ENCODE data around the gene PLA2G2C. TPM values are rescaled to one million over a fixed set of nuclear protein-coding genes. Genes with fewer than 3 reads are reported as not detected.

The PLA2G2C gene
- total RNA-seq, 4 donors from 2014 or later, result not detected

DNA sequence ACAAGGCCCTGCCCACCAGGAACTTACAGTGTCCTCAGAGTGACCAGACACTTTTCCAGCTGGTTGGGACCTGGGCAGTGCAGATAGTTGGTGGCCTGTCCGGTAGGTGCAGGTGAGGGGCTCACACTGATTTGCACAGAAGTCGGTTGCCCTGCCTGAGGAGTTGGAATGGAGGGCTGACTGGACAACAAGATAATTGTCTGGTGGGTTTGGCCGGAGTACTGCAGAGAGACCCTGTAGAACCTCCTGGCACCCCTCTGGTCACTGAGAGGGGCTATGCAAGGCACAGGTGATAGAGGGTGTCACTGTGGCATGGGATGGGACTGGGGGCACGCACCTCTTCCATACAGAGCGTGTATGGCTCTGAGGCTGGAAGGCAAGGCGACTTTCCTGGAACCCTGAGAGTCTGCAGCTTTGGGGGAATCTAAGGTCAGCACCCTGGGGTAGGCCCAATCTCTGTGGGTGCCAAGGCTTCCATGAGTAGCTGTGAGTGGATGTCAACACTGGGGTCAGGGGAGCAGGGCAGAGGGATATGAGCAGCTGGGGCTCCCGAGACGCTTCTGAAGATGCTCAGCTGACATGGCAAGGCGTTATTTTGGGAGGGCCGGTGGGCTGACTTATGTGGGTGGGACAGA is 59.4 kb downstream of the PLA2G2C start:
- ATAC-seq, result no peak
- Histone ChIP-seq H3K36me3 (no peaks in the 10 kb centered on the region), H3K27me3 (peaks cover 0 to 3% (median 0%) of the 10 kb centered on the region in 3 donors), H3K4me3 (no peak overlapping the region), H3K9me3 (no peaks in the 10 kb centered on the region), H3K27ac (no peak overlapping the region), H3K4me1 (no peaks in the 10 kb centered on the region)
- DNase-seq, result no peak
- TF ChIP-seq POLR2A (IDR thresholded peaks at IDR 0.05) (no peak), CTCF (IDR thresholded peaks at IDR 0.05 in 4 of 5, conservative IDR thresholded peaks at IDR 0.05 in 1 of 5) (no peak)
- intact Hi-C loops (cut with DNase I; ENCODE audit: low total_unique reads), result no loop called here
- in situ Hi-C loops (cut with MboI; ENCODE audit: low sequenced_read_pairs in 4 of 4), result no loop called here

DNA sequence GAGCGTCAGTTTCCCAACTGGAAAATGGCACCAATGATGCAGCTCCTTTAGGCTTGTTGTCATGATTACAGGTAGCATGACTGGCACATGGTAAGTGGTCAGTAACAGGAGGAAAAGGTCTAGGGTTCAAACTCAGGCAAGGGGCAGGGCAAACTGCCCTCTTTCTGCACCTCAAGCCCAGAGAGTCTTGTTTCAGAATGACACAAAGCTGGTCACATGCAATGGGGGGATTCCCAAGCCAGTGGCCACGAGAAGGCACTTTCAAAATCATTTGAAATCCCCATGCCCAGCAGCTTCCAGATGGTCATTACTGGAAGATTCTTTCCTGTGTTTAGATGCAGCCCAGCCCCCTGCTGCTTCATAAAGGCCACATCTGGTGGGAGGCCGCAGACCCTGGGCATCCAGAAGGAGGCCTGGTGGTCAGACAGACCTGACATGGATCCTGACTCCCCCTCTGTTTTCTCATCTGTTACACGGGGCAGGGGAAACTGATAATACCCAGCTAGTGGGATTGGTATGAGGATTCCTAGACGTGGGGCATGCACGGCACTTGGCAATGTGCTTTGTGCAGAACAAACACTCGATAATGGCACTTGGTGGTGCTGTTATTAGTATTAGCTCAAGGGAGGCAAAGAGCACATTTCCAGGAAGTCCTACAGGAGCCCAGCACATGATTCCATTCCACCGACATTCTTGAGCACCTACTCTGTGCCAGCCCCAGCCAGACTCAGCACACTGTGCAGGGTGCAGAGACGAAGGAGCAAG is 60.1 kb downstream of the PLA2G2C start:
- Histone ChIP-seq H3K4me3 (no peak overlapping the region), H3K27ac (no peak overlapping the region), H3K4me1 (no peaks in the 10 kb centered on the region), H3K27me3 (peaks cover 0 to 3% (median 0%) of the 10 kb centered on the region in 3 donors), H3K9me3 (no peaks in the 10 kb centered on the region), H3K36me3 (no peaks in the 10 kb centered on the region)
- in situ Hi-C loops (cut with MboI; ENCODE audit: low sequenced_read_pairs in 4 of 4), result no loop called here
- no peak for DNase-seq
- no peak for ATAC-seq
- intact Hi-C loops (cut with DNase I; ENCODE audit: low total_unique reads), result no loop called here
- TF ChIP-seq POLR2A (IDR thresholded peaks at IDR 0.05), result no peak
- no peak for TF ChIP-seq CTCF (IDR thresholded peaks at IDR 0.05 in 4 of 5, conservative IDR thresholded peaks at IDR 0.05 in 1 of 5)

DNA sequence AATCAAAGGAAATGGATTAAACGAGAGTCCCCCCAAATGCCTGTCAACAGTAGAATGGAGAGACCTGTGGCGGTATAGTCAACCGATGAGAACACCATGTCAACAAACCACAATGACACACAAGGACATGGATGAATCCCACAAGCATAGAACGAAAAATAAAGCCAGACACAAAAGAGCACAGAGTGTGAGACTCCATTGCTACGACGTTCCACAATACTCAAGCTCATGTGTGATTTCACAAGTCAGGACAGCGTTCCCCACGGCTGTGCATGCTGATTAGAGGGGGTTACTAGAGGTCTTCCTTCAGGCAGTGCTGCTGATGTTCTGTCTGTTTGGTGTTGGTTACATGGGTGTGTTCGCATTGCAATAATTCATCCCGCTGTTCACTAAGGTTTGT is 61.2 kb downstream of the PLA2G2C start:
- in situ Hi-C loops (cut with MboI; ENCODE audit: low sequenced_read_pairs in 4 of 4), result no loop called here
- H3K27ac ChIP-seq, result no peak overlapping the region
- TF ChIP-seq CTCF (IDR thresholded peaks at IDR 0.05 in 4 of 5, conservative IDR thresholded peaks at IDR 0.05 in 1 of 5) (no peak), POLR2A (IDR thresholded peaks at IDR 0.05) (no peak)
- DNase-seq (no peak), ATAC-seq (peak in 1 of 2 donors; percentile 55)
- H3K9me3 ChIP-seq, result no peaks in the 10 kb centered on the region
- intact Hi-C loops (cut with DNase I; ENCODE audit: low total_unique reads), result loop anchor here (2.0 kb wide), 1 partner anchor 28 kb away; no protein-coding TSS in a partner anchor
- H3K4me3 ChIP-seq, result no peak overlapping the region
- no peaks in the 10 kb centered on the region for H3K36me3 ChIP-seq
- no peaks in the 10 kb centered on the region for H3K4me1 ChIP-seq
- H3K27me3 ChIP-seq, result peaks cover 0 to 3% (median 0%) of the 10 kb centered on the region in 3 donors

- no peak overlapping the region for H3K4me3 ChIP-seq
- DNase-seq (no peak), ATAC-seq (peak; percentile 74 to 80)
- no peaks in the 10 kb centered on the region for H3K9me3 ChIP-seq
- no peak overlapping the region for H3K27ac ChIP-seq
- intact Hi-C loops (cut with DNase I; ENCODE audit: low total_unique reads) (loop anchor here (2.0 kb wide), 1 partner anchor 28 kb away; no protein-coding TSS in a partner anchor), in situ Hi-C loops (cut with MboI; ENCODE audit: low sequenced_read_pairs in 4 of 4) (no loop called here)
- H3K27me3 ChIP-seq, result peaks cover 0 to 3% (median 0%) of the 10 kb centered on the region in 3 donors
- TF ChIP-seq CTCF (IDR thresholded peaks at IDR 0.05 in 4 of 5, conservative IDR thresholded peaks at IDR 0.05 in 1 of 5) (no peak), POLR2A (IDR thresholded peaks at IDR 0.05) (no peak)
- no peaks in the 10 kb centered on the region for H3K36me3 ChIP-seq
- H3K4me1 ChIP-seq, result no peaks in the 10 kb centered on the region
Measured at GRCh38 chr1:20124456-20125057, 61.8 kb downstream of the PLA2G2C start.

Data from gastrocnemius medialis (tissue), 4 donors.